Gastroesophageal sphincter (tissue), 3 donors: Measurements from ENCODE around the gene CCL17.

ENCODE experiments used
- EP300 ChIP-seq: sonication (generic); formaldehyde crosslinking; IDR thresholded peaks from one replicate; pipeline ENCODE4 v1.6.1; 2017; ENCODE audit warnings: antibody characterized with exemption, mild to moderate bottlenecking
- POLR2AphosphoS5 ChIP-seq: sonication (generic); formaldehyde crosslinking; IDR thresholded peaks from one replicate; pipeline ENCODE4 v1.6.1; 2017; ENCODE audit warnings: antibody characterized with exemption
- TF ChIP-seq, protein P1 (sequence below), 4 experiments: fragments of 200-600 bp in 2 of 4; fragments of 450-650 bp in 2 of 4; sonication (generic) in 1 of 4; IDR thresholded peaks; one replicate each; pipeline ENCODE4 v1.5.1; 2017 to 2019; ENCODE audit warnings: antibody characterized with exemption in 4 of 4, mild to moderate bottlenecking in 2 of 4, moderate library complexity in 2 of 4

DNA sequence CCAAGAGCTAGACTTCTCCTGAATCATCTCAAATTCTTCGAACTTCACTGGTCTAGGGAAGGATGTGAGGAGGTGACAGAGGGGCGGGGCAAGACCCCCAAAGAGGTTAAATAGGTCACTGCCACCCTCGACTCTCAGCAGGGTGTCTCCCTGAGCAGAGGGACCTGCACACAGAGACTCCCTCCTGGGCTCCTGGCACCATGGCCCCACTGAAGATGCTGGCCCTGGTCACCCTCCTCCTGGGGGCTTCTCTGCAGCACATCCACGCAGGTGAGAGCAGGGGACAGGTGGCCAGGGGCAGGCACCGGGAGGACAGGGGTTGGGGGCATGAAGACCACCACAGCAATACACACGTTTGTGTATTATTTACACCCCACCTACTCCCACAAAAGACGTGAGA lies 9.2 kb downstream of the CCL17 start:
- TF ChIP-seq EP300: no peak
- TF ChIP-seq, protein P1, sequence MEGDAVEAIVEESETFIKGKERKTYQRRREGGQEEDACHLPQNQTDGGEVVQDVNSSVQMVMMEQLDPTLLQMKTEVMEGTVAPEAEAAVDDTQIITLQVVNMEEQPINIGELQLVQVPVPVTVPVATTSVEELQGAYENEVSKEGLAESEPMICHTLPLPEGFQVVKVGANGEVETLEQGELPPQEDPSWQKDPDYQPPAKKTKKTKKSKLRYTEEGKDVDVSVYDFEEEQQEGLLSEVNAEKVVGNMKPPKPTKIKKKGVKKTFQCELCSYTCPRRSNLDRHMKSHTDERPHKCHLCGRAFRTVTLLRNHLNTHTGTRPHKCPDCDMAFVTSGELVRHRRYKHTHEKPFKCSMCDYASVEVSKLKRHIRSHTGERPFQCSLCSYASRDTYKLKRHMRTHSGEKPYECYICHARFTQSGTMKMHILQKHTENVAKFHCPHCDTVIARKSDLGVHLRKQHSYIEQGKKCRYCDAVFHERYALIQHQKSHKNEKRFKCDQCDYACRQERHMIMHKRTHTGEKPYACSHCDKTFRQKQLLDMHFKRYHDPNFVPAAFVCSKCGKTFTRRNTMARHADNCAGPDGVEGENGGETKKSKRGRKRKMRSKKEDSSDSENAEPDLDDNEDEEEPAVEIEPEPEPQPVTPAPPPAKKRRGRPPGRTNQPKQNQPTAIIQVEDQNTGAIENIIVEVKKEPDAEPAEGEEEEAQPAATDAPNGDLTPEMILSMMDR (IDR thresholded peaks at IDR 0.05): no peak
- no peak for TF ChIP-seq POLR2AphosphoS5
